Activated CD8-positive, alpha-beta memory T cell treated with anti-CD3 and anti-CD28 coated beads, Interleukin-2, amount 50 U/mL, for 1 hour (primary cell): ENCODE data around the gene OR11A1.

Source experiments
- DNase-seq: peaks from one replicate; pipeline ENCODE4 v3.0.0-alpha.2; 2020; ENCODE audit errors: extremely low read depth

Gene OR11A1

DNA sequence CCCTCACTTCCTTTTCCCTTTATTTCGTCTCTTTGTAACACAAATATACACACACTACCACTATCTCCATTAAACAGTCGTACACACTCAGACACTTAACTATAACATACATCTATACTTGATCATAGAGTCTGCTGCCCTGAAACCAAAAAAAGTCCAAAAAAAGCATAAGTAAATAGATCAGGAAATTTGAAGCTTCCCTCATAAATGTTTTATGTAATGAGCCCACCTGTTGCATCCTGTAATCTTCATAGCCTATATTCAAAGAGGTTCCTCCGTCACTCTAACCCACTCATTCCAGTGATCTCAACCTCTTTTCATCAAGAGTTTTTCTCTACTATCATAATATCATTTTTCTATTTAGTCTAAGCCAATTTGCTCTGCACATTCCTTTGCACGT is 68.3 kb downstream of the OR11A1 start:
- DNase-seq, result no peak

- DNase-seq, result no peak
Observed at GRCh38 chr6:29376003-29376402, 80.9 kb downstream of the OR11A1 start.
